HG03378 (cell line): ENCODE results near the gene COX18.

Experiments
- ATAC-seq: cut with Tn5 transposase; IDR thresholded peaks from one replicate; pipeline ENCODE4 v1.9.1; 2021; ENCODE audit warnings: mild to moderate bottlenecking, moderate library complexity; ENCODE audit not compliant: unreplicated experiment

The COX18 gene

DNA sequence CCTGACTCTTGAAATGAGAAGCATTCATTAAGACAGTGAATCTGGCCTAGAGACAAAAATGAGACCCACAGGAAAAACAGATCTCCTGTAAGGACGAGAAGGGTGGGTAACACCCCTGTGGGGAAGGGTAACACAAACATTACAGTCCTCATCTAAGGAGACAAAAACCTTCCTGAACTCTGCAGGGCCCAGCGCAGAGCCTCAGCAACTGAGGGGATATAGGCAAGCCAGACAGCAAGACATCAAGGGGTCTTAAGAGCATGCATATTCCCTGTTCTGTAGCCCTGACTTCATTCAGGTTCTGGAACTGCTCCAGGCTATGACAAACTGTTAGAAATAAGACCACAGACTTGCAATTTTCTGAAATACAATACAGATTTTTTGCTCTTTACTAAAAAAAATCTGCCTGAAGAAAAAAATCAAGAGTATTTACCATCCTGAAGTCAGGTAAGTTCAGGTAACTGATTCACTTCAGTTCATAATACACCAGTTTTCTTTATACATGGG, 15.5 kb downstream of the COX18 start:
- ATAC-seq: no peak

DNA sequence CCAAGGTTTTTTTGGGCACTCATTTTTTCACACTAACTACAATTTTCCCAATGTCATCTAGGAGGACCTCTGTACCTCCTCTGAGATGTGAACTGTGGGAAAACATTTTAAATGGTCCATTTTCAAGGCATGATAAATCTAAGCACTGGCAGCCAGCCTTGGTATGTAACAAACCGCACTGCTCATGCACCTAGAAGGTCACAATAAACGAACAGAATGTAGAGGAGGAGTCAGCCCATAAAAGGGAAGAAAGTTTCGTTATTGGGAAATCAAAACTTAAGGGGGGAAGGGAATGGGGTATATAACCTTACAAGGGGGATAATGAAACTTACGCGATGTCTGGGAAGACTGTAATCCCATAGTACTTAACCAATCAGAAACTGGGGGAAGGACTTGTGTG, 16.4 kb downstream of the COX18 start:
- ATAC-seq: no peak

DNA sequence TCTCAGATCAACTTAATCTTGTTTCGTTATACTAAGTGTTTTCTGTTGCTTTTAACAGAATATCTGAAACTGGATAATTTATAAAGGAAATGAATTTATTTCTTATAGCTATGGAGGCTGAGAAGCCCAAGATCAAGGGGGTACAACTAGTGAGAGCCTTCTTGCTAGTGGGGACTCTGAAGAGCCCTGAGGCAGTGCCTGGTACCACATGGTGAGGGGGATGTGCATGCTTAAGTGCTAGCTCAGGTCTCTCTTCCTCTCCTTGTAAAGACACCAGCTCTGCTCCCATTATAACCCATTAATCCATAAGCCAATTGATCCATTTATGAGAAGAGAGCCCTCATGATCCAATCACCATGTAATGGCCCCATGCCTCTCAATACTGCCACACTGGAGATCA, 17.9 kb downstream of the COX18 start:
- ATAC-seq: no peak

DNA sequence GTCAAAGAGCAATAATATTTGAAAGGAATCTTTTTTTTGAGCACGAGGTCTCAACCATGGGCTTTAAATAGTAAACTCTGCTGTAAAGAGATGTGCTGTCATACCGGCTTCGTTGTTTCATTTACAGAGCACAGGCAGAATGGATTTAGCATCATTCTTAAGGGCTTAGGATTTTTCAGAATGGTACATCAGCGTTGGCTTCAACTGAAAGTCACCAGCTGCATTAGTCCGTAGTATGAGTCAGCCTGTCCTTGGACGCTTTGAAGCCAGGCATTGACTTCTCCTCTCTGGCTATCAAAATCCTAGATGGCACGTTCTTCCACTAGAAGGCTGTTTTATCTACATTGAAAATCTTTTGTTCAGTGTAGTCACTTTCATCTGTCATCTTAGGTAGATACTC, 23.6 kb downstream of the COX18 start:
- ATAC-seq: no peak

DNA sequence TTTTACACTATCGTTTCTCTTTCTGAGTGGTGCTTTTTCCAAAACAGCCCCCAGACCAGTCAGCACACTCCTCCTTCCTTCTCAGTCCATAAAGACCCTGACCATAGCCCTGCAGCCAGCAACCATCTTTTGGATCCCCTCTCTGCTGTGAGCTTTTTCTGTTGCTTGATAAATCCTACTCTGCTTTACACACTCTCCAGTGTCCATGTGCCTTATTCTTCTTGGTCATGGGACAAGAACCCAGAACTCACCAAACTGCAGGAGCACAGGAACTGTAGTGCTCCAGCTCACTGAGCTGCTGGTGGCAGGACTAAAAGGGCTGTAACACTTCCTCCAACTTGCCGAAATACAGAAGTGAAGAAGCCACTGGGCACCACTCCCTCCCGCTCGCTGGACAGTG, 32.5 kb downstream of the COX18 start:
- ATAC-seq: no peak

DNA sequence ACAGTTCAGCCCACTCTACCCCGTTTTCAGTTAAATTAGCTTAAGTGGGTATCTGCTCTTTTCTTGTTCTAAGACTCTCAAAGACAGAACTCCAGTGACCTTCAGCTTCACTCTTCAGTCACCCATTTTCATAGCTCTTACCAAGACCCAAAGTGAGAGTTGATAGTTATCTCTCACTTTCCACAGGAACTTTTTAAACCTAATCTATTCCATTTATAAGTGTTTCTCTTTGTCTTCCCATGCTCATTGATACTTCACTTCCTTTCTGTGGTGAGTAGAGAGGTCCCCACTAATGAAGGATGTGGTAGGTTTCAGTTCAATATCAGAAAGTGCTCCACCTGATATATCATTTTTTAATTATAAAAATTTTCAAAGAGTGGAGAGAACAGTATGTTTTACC, 33.4 kb downstream of the COX18 start:
- ATAC-seq: peak; percentile 53

DNA sequence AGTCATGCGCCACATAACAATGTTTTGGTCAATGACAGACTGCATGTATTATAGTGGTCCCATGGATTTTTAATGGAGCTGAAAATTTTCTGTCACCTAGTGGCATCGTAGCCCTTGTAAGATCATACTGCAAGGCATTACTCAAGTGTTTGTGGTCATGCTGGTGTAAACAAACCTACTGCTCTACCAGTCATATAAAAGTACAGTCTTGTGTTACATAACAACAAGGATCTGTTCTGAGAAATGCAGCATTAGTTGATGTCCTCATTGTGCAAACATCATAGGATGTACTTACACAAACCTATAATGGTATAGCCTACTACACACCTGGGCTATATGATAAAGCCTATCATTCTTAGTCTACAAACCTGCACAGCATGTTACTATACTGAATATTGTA, 34.6 kb downstream of the COX18 start:
- ATAC-seq: no peak

DNA sequence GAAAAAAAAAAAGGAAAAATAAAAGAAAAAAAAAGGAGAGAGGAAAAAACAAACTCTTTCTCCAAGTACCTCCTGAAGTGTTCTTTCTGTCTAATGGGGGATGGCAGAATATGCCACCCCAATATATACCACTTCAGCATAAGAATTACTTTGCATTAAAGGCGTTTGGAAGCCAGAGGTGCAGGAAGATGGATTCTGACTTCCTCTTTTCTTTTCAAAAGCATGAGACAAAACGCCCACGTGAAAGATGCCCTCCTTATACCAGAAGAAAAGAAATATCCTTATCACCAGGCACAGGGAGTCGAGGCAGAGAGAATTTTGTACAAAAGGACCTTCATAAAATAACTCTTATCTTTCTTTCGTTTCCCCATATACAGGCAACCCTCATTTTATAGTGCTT, 40.9 kb downstream of the COX18 start:
- ATAC-seq: no peak

DNA sequence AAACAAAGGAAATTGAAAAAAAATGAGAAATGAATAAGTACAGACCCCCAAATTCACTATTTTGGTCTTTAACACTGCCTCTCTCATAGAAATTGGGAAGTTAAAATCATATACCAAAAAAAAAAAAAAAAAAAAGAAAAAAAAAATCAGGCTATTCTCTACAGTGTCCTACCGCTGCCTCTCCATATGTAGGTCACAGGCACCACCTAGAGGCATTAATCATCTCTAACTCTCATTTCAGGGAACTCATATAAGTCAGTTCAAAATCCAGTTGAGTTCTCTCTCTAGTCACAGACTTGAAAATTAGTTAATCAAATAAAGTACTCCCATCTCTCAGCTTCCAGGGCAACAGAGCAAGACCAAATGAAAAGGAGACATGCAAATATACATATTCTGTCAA, 47.9 kb downstream of the COX18 start:
- no peak for ATAC-seq

DNA sequence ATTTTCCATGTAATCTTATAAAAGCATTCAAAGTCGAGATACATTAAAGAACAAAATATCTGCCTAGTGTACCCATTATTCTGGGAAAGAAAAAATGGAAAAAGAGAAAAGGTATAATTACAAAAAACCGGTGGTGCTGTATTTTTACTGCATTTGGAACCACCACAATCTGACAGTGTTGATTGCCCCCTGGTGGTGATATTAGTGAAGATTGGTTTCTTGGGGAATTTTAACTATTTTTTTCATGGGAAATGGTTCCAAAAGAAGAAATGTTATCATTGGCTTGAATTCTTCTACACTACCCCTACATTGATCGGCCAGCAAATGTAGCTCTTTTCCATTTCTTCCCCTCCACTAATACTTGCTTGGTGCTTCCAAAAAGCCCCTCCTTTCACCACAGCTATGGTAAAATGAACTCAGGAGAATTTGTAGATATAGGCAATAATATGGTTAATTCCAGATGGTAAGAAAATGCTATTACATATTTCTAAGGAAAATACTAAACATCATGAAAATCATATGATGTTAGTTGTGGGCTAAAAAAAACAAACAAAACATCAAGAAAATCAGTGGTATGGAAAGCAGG, 50.0 kb downstream of the COX18 start:
- ATAC-seq: no peak

DNA sequence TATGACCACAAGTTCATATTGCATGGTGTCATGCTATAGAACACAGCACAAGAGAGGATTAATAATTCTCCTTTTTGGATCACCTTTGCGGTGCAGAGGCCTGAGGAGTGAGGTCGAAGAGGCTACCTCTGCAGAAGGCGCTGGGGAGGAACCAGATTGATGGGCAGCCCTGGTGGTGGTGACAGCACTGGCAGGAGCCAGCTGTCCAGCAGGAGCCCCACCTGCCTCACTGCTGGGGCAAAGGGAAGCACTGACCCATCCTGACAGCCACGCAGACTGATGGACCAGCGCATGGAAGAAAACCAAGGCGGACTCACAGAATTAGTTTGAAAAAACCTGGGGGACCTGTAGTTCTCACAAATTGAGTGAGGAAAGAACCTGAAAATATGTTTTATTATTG, 50.9 kb downstream of the COX18 start:
- no peak for ATAC-seq

DNA sequence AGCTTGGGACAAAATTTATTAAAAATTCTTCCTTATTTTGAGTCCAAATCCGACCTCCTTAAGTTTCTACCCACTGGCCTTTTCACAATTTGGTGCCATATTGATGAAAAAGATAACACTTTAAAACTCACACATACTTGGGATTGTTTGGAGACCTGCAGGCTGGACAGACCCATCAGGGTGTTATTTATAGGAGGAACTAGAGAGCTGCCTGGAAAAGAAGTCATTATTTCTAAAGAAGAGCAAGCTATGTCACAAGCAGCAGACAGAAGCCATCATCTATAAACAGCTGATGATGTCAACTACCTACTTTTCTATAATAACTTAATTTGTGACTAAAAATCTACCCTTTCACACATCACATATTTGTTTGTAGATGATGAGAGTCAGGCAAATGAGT, 56.2 kb downstream of the COX18 start:
- no peak for ATAC-seq

DNA sequence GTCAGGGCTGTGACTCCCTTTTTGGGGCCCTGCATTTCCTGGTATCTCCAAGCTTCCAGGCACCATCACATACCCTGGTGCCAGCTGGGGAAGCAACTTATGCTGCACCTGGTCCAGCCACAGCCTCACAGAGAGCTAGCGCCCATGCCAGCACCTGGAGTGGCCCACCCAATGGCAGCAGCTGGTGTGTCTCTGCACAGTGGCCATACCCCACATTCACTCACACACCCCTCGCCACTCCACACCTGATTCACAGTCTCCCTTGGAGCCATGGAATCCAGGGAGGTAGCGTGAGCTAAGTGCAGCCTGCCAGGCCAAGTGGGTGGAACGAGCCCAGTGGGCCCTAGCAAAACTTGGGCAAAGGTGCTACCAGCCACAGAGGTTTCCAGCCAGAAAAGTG, 56.8 kb downstream of the COX18 start:
- no peak for ATAC-seq

DNA sequence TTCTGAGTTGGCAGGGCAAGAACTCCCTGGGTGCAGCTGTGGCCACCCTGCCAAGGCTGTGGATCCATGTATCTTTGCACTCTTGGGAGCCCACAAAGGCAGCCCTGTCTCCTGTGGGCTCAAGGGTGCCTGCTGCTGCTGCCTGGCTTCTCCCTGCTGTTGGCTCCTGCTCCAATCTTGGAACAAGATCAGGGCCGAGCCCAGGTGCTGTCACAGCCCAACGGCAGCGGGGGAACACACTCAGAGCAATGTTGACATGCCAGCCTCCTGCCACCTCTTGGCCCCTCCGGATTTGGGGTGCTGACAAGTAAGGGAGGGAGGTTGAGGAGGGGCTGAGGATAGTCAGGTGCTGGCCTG, 57.9 kb downstream of the COX18 start:
- no peak for ATAC-seq

DNA sequence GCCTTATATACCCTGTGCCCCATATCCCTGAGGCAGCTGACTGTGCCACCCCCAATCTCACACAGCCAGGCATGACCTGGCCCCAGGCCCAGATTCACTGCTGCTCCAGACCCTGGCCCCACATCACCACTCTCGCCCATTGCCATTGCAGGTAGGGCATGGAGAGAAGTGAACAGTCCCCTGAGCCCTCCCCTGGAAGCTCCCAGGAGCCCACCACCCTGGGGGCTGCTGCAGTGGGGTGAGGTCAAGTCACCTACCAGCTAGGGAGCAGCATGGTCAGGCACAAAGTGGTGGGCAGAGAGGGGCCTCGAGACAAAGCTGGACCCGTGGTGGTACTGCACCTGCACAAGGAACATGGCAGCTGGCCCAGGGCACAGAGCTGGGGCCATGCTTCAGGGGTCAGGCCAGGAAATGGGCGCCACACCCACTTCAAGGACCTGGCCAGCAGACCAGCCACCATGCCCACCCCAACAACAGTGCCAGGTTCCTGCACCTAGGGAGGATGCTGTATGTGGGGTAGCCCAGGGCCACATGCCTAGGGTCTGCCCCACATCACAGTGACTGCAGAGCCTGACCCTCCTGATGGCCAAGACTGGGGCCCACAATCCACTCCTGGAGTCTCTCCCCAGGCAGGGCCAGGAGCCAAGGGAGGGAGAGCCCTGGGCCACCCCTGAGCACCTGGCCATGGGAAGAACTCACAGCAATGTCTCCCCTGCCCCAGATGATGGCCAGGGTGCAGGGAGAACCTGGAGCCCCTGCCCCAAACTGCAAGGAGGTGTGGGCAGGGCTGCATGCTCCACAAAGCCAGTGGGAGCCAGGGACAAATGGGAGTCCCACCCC, 58.5 kb downstream of the COX18 start:
- no peak for ATAC-seq

DNA sequence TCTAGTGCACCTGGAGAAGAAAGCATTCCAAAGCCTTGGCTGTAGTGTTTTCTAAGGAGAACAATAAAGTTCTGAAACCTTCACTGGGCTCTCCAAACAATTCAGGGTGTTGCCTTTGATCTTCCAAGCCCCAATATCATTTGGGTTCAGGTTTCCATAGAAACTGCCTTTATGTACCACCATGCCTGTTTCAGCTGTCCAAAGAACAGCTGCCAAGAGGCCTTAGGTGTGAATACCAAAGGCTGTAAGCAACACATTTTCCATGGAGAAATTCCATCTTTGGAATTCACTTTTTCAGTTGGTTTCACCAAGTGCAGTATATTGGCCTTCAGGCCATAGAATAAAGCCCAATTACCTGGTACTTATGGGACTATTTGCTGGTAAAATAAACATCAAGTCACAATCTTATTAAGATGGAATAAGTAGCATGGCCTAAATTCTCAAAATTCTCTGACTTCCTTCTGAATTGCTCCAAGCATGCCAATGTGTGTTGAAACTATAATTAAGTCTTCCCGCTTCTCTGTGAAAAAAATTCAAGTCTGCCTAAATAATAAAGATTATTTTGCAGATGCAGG, 61.9 kb downstream of the COX18 start:
- no peak for ATAC-seq

DNA sequence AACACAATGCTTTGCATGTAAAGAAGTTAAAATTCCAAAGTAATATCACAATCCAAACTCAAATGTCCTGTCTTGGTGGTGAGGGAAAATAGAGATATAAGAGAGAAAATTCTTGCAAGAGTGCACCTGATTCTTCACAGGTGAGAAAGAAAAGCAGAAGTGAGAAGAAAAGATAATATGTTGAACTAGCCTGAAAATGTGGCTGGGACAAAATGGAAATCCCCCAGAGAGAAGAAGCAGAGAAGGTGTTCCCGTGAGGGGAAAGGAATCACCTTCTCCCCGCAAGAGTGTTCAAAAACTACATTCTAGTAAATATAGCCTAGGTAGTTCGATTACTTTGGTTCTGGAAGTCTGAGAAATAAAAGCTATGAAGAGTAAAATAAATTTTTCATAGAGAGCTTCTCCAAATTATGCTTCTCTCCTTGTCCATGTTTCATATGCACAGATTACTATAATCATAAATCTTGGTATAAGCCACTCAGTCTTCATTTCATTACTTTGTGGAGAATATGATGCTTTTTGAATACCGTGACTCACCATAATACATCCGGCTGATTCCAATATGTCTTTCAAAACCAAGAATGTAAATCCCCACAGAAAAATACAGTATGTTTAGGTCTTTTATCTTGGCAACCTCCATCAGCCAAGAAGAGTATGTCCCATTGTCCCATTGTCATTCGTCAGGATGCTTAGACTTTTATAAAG, 63.1 kb downstream of the COX18 start:
- ATAC-seq: peak; percentile 88

DNA sequence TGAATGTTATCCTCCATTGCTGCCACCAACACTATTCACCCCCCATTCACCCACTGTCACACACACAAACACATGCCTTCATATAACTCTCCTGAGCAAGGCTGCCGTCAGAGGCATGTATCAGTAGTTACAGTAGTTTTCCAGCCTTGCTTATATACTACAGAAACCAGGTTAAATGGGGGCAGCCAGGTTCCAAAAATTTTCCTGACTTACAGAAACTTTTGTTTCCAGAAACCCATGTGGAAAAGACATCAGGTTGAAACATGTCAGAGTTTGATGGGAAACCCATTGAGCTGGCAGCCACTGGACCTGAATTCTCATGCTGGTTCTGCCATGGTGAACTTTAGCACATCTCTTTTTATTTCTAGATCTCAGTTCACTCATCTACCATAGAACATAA, 64.0 kb downstream of the COX18 start:
- no peak for ATAC-seq
